Muscle of arm (tissue), 12 donors: Measurements from ENCODE around the gene CTBP1. TPM values are rescaled to one million over a fixed set of nuclear protein-coding genes. Genes with fewer than 3 reads are reported as not detected.

ENCODE experiments used
- DNase-seq: peaks from one replicate; pipeline ENCODE4 v3.0.0-alpha.2; 2013
- polyA plus RNA-seq, 12 donors: library from polyadenylated mRNA; unstranded; fragments of 120-200 nt; gene quantifications; one replicate each; pipeline ENCODE4 v1.2.1, GENCODE V29; 2013; ENCODE audit not compliant: insufficient read length in 12 of 12

CTBP1 gene
- polyA plus RNA-seq, 12 donors: 78.0 to 2,748 (median 94.9) TPM

DNA sequence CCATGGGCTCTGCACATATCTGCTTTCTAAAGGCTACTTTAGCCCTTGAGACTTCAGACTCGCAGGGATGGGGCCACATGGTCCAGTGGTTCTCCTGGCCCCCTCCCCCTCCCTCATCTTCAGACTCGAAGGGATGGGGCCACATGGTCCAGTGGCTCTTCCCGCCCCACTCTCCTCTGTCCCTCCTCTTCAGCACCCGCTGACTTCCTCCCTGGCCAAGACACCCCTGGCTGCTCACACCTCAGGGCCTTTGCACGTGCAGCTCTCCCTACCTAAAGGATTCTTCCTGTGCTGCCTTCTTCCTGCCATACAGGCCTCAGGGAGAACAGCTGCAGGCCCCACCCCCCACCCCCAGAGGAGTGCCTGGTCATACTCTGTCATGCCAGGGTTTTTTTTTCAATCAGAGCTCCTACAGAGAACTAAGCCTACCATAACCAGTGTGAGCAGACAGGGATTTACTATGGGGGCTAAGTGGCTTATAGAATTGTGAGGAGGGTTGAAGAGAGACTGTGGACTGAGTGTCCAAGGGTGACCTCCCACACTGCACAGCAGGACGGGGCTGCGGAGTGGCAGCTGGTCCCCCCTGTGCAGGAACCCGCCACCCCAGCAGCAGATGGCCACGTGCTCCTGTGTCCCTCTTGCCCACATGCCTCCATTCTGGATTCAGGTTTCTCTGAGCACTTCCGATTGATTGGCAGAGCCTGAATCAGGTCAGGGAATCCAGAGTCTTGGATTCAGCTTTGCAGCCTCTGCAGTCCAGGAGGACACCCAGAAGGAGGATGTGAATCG is 70.4 kb downstream of the CTBP1 start:
- no peak for DNase-seq

- no peak for DNase-seq
These were observed 71.4 kb downstream of the CTBP1 start for GRCh38 chr4:1177274-1178141.

GRCh38 chr4:1176398-1177273 is 72.3 kb downstream of the CTBP1 start:
- DNase-seq: no peak

DNA sequence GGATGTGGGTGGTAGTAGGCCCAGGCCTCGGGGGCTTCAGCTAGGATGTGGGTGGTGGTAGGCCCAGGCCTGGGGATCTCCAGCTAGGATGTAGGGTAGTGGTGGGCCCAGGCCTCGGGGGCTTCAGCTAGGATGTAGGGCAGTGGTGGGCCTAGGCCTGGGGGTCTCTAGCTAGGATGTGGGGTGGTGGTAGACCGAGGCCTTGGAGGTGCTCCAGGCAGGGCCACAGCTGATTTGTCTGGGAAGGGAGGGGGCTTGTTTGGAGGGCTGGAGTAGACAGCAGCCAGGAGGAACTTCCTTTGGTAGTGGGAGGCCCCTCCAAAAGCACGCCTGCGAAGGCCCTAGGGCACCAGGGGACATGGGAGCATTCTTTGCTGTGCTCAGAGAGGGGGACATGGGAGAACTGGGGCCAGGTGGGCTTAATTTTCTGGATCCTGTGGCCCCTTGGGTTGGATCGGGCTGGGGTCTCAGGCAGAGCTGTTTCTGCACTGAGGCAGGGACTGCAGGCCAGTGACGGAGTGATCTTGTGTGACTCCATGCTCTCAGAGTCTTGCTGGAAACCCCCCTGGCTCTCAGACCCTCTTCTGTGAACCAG is 73.2 kb downstream of the CTBP1 start:
- DNase-seq: no peak

DNA sequence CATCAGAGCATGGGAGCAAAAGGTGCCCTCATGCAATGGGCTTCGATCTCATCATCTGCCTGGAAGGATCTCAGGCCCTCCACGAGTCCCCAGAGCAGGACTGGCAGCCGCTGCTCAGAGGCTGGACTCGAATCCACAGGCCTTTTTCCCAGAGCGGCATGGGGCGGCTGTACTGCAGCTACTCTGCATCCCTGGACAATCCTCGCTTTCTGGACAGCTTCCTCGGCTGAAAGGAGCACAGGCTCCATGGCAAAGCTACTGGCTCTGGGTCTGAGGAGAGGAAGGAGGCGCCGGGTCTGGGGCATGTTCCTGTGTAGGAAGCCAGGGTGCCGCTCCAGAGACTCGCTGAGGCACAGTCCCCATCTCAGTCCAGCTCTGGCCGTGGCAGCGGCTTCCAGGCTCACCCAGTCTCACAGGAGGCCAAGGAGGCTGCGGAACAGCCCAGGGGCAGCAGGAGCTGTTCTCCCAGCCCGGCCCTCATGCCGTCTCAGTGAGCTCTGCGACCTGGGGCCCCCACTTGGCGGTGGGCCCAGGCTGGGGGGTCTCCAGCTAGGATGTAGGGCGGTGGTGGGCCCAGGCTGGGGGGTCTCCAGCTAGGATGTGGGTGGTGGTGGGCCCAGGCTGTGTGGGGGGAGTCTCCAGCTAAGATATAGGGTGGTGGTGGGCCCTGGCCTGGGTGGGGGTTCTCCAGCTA is 73.8 kb downstream of the CTBP1 start:
- DNase-seq: no peak

DNA sequence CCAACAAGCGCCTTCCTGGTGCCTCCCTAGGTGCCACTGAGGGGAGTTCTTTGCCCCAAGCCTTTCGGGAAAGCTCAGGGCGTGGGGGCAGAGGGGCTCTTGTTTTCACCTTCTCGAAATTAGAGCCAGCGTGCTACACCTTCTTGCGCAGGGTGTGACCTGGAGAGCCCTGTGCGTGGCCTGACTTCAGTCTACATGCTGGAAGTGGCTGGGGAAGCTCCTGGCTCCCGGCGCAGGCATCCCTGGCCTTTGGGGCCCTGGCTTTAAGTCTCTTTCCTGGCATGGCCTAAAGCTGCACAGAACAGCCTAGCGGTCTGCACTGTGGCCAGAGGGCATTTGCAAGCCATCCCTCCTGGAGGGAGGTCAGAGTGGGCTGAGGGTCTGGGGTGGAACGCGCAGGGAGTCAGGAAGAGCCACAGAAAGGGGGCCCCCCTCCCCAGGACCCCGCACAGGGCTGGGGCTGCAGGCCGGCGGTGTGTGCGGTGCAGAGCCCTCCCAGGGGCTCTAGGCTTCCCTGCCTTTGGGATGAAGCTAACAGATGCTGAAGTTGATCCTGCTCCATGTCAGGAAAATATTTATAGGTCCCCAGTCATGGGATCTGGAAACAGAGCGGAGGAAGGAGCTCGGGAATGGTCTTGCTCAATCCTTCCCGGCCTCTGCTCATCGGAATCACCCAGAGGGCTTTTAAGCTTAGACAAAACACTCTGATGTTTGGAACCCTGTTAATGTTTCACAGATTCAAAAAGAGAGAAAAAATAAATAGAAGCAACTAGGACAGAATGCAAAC is 75.8 kb downstream of the CTBP1 start:
- peak; percentile 79 for DNase-seq

GRCh38 chr4:1172228-1172851 is 76.6 kb downstream of the CTBP1 start, which contains the start of gene SPON2:
Gene SPON2, minus strand, starts transcription at chr4:1172583.
- no peak for DNase-seq

DNA sequence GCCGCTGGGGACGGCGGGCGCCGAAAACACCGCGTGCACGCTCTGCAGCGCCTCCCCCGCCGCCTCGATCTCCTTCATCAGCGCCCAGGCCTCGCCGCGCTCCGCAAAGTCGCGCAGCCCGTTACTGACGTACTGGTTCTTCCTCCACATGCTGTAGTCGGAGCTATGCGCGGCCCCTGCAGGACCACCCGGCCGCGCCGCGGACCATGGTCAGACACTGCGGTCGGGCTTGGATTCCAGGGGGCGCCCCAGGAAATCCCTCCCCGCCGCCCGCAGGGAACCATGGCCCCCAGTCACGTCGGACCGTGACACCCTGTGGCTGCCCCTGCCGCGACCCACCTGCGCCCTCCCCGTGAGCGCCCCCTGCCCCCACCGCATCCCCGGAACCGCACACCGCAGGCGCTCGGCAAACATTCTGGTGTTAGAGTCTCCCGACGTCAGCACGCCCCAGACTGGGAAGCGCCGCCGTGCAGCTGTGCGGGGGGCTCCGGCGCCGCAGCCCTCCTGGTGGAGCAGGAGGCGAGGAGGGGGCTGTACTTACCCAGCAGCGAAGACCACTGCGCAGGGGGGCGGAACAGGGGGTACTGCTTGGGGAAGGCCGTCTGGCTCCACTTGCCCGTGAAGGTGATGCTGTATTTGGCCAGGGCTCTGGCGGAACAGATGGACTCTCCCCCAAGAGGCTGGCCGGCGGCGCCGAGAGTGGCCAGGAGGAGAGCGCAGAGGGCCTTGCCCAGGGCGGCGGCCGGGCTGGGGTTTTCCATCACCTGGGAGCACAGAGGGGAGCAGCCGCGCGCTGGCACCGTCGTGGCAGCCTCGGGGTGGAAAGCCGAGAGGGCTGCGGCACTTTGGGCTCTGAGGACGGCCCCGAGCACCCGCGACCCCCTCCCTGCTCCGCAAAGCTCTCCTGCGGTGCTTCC is 77.4 kb downstream of the CTBP1 start:
- DNase-seq: no peak

GRCh38 chr4:1170976-1171310 is 78.0 kb downstream of the CTBP1 start:
- DNase-seq: no peak

DNA sequence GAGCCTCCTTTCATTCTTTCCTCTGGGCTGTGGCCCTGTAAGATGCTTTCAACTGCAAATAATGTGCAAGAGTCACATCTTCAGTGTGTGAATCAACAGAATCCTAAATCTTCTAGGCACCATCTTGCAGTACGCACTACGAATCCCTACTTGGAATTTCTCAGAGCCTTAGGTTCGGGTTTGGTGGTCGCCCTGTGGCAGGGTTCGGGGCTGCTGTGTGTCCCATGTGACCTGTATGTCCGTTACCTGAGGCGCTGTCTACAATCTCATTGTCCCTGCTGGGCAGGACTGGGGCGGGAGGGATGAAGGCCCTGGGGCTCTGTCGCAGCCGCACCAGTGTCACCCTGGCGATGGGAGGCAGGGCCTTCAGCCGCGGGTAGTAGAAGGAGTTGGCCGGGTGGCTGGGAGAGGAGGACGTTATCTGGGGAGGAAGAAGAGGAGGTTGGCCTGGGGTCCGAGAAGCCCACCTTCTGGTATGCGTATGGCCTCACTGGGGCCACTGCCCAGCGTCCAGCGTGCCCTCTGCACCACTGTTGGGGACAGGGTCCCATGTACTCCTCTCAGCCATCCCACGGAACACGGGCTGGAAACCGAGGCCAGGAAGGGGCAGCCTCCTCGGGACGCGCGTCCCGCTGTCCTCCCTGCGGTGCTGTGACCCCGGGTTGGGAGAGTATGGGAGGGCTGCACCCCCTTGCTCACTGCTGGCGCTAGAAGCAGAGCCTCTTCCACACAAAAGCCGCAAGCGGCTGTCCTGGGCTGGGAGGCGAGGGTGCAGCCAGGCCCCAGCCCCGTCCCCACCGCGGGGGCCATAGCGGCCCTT is 78.6 kb downstream of the CTBP1 start:
- no peak for DNase-seq

DNA sequence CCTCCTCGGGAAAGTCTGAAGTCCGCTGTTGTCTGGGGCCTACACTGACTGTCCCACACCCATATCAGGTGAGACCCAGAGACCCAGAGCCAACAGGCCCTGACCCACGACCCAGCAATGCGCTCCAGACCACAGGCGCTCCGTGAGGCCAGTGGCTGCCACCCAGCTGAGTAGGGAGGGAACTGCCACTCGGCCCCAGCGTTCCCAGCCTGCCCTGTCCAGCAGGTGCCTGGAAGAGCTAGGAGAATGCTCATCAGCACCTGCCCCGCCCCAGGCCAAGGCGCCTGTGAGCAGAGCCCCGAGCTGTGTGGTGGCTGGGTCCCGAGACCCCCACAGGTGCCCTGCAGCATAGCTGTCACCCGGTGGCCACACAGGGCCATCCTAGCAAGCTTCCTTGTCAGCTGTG is 79.2 kb downstream of the CTBP1 start:
- no peak for DNase-seq

- no peak for DNase-seq
These were observed 79.7 kb downstream of the CTBP1 start for GRCh38 chr4:1169171-1169671.

DNA sequence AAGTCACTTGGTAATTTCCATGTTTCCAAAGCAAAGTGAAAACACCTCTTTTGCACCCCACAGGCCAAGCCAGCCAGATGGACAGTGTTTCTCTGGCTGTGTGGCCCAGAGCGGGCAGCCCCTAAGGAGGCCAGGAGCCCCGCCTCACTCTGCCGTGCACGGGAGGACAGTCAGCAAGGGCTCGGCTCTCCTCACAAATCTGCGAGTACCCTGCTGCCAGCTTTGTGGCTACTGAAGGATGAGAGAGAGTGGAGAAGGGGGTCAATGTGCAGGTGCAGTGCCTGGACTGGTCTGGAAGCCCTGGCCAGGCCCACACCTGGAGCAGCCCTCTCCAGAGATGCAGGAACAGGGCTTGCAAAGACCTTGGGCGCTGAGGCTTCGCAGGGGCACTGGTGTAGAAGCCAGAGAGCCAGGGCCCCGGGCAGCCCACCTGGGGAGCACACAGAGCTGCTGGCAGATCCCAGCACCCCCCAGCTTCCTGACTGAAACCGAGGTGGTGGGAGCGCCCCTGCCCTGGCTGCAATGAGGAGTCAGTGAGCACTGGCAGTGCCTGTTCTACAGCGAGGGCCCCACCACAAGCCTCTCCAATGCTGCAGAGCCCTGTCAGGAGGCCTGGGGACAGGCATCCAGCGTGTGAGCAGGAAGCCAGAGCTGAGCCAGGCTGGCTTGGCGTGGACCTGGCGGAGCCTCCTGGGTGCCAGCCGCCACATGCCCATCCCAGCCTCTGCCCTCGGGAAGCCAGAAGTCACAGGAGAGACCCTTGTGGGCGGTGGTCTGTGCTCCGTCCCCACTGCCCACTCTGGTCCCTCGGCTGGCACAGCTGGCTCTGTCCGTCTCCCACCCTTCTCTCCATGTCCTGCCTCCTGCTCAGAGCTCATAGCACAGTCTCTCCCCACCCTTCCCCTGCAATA is 80.5 kb downstream of the CTBP1 start:
- no peak for DNase-seq

- DNase-seq: peak; percentile 82
These were observed 81.5 kb downstream of the CTBP1 start for GRCh38 chr4:1167244-1167949.

DNA sequence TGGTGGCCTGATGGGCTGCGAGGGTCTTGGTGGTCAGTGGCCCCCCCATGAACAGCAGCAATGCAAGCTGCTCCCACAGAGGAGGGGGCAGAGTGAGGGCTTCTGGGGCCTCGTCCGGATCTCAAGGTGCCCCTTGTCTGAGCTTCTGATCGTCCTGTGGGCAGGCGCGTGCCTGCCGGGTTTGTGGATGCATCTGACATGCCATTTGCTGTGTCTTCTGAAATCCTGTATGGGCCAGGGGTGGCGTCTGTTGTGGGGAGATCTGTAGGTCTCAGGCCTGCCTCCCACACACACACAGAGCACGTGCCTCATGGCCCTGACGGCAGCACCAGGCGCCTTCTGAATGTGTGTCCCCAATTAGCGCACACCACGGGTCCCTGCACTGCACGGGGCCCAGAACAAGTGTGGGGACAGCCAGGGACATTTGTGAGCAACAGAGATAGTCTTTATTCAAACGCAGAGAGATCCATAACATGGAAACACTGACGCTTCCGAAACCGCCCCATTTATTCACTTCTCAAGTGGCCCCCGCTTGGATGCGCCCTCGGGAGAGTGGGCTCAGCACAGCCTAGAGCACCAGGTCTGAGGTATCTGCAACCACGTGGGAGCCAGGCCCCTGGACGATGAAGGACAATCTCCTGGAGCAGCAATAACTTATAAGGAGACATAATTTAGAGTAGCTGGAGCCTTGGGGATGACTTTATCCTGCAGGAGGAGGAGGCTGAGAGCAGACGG is 82.3 kb downstream of the CTBP1 start:
- no peak for DNase-seq
